GM21367 (cell line): Measurements from ENCODE around the gene HOXA4.

Experiments
- ATAC-seq: cut with Tn5 transposase; IDR thresholded peaks from one replicate; pipeline ENCODE4 v1.9.1; 2021; ENCODE audit not compliant: unreplicated experiment

The HOXA4 gene

DNA sequence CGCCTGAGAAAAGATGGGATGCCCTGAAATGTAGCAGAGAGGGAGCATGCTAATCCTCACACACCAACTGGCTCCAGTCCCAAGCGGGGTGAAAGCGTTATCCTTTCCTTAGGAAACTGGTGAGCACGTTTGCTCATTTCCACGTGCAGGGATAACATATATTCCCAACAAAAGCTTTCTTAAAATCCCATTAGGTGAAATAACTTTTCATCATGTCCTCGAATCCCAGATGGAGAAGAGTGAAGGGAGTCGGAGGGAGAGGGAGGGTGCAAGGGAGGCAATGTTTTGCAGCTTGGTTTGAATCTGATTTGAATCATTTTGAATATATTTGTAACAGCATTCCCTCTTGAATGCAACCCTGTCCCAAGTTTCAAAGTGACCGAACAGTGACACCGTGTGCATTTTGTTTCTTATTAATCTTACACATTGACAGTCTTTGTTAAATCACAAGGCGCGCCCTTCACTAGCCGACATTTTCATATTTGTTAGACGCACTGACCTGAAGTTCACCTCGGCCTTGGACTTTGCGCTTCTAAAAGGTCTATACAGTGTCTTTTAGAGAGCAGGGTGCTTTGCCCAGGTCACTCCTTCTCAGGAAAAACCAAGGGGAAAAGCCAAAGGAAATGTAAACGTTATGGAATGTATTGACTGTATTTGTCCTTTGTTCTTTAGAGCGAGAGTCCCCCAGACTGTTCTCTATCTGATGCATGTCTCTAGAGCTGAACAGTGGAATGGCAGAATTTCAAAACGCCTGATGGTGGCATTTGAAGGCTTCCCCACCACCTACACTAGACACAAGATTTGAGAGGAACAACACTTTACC, 3.1 kb upstream of the HOXA4 start:
- no peak for ATAC-seq

DNA sequence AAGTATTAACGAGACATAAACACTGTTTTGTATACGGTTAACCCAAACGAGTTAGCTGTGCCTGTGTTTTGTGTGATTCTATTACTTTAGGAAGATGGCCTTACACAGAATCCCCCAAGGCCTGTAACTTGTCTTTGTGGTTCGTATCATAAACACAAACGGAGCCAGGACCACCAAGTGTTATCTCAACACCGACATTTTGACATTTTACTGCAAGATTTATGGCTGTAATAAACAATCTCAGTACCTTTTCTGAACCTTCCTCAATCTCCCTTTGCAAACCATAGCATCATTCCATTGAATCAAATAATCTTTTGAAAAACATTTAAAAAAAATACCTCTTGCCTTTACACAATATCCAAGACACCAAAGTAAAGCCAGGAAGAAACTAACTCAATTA, 2.4 kb upstream of the HOXA4 start:
- ATAC-seq = no peak

DNA sequence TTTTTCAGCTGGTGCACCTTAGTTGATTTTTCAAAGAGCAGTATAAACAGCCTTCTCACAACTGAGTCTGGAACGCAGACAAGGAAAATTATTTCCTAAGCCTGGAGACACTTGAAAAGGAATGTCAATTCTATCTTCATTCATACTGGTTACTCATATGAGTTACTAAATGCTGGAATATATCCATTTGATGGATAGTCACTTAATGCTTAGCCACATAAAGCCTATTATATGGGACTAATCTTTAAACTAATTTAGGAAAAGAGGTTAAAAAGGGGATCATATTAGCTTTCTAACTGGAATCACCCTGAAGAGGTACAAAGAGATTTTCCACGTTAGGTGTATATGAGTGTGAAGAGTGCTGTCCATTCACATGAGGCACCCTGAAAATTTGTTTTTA, 1.7 kb upstream of the HOXA4 start:
- no peak for ATAC-seq

DNA sequence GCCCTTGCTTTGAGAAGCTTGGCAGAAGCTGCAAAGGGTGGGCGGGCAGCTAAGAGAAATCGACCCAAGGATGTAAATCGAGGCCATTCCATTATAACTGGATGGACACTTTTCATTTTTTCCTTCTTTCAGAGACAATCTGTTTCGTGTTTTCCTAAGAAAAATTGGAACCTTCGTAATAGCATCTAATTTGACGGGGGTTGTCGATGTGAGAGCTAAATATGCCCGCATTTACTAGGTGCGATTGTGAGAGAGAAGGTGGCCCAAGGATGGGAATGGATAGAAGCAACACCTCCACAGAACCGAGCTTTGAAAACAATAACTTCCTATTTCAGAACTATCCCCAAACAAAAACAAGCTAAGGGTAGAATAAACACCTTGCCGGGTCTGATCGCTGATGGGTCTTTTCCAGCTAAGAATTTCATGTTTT, 848 bp upstream of the HOXA4 start:
- no peak for ATAC-seq

DNA sequence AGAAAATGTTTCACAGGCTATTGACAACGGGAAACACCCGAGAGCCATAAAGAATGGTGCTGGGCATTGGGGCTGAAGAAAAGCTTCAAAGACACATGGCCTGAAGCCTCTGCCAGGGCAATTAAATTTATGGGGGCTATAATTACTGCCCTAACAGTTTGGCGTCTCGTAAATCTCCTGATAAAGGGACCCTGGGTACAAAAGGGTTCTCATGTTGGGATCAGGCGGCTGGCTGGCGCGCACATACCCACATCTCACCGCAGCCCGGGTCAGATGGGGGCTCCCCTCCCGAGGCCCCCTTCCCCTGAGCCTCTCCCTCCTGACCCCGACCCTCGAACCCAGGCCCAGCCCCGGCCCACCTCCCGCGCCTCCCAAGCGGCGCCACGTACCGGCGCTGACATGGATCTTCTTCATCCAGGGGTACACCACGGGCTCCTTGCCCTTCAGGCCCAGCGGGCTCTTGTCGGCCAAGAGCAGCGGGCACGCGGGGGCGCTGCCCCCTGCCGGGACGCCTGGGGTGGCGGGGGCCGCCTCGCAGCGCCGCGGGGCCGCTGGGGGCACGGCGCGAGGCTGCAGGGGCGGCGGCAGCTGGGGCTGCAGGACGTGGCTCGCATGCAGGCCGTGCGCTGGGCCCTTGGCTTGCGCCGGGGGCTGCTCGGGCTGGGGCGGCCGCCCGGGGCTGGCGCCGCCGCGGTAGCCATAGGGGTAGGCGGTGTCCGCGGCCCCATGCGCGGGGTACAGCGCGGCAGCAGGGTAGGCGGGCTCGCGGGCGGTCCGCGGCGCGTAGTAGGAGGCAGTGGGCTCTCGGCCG, 623 bp downstream of the HOXA4 start:
- ATAC-seq = no peak

DNA sequence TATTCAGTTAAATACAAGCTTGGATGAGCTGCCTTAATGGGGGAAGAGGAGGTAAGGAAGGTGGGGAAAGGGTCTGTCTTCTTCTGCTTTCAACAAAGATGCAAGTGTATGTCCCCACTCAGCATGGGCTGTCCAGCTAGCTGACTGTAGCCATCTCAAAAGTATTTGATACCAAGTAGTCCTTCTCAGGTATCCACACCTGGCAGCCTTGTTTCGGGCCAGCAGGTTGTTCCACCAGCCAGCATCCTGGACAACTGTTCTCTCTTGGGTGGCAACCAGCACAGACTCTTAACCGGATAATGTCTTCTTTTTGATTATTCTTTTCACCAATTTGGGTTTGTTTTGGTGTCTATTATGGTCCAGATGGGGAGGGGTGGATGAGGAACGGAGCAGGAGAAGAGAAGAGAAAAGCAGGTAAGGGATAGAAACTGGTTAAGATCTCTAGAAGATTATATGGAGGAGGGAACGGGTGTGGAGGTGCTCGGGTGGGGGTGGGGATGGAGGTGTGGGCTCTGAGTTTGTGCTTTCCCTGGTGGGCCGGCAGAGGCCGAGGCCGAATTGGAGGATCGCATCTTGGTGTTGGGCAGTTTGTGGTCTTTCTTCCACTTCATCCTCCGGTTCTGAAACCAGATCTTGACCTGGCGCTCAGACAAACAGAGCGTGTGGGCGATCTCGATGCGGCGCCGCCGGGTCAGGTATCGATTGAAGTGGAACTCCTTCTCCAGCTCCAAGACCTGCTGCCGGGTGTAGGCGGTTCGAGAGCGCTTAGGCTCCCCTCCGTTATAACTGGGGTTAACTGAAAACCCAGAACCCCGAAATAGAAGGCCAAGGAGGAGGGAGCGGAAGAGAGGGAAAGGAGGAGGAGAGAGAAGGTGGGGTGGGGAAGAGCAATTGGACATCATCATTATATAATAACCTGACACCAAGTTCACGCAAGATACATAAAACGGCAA, 1.5 kb downstream of the HOXA4 start:
- no peak for ATAC-seq

DNA sequence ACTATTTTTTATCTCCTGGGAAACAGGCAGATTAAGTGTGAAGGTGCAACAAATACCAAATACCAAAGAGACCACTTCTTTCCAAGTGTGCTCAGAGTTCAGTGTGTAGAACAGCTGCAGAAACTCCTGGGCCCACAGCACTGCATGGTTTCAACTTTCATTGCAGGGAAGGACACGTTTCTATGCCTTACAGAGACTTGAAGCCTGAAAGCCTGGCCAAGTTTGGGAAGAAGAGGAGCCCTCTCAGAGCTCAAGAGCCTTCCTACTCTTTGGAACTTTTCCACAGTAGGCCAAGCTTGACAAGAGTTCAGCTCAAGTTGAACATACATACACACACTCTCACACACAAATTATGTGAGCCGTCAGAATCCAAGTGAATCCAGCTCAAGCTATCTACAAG, 2.5 kb downstream of the HOXA4 start:
- no peak for ATAC-seq

DNA sequence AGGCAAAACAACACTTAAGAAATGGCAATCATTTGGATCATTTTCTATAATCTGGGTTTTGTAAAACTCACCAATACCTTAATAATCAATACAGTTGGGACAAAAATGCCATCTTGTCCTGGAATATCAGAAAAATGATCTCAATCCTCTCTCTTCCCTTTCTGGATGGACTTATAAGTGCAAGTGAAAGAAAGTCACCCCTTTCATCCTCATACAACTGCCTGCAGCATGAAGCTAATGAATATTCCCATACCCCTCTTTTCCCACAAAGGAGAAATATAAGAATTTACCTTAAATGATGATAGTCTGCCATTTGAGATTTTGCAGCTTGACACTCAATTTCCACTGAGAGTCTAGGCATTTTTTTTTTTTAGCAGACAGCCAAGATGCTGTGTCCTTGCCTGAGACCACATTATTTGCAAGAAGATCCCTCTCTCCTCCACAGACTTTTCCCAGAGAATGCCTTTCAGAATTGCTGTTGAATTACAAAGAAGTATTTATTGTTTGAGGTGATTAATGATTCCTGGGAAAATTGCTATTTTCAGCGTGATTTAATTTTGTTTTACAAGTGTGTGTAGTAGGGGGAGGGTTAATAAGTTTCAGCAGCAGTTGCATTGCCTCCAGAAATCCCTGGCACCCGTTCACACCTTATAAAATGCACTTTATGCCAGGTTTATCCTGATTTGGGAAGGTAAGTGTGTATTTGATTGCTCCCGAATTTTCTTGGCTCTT, 3.8 kb downstream of the HOXA4 start:
- no peak for ATAC-seq

DNA sequence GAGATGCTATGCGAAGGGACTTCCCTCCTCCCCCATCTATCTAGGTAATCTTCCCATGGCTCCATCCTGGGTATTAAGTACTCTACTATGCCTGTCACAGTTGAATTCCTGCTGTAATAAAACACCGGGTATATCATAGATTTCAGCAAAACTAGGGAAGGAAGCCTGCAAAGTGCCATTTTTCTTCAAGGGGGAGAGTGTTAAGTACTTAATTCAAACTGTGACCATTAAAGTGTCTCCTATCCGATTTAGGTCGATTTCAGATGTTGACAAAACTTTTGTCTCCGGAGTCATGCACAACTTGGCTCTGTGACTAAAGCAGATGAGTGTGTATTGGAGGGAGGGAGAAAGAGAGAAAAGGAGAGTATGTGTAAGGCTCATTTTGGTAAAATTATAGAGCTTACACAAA, 4.6 kb downstream of the HOXA4 start:
- no peak for ATAC-seq

DNA sequence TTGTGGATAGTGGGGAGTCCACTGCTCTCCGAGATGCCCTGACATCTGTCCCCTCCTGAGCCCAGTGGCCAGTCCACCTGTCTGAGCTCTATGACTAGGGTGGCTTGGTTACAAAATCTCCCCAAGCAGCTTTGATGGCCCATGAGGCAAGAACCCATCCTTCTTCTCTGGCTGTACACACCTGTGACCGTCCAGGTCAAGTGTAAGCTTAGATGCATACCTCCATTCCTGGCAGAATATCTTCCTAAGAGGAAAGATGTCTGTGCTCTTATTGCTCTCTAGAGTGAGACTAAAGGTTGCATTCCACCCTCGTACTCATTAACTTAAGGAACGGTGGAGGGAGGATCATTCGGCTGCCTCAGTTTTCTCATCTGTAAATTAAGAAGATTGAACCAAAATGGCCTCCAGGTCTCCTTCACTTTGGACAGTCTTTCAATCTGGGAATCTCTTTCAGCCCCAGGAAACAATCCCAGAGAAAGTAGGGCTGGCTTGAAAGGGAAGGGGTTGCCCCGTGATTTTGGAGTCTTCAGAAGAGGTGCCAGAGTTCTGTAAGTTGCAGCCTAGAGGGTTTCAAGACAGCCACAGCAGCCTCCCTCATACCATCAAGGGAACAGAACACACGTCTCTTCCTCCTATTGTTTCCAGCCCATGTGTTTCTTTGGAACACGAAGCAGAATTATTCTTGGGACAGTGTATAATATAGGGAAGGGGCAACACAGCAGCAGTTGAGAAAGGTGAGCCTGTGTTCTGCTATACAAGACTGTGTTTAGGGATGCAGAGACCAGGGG, 5.5 kb downstream of the HOXA4 start:
- ATAC-seq = no peak

DNA sequence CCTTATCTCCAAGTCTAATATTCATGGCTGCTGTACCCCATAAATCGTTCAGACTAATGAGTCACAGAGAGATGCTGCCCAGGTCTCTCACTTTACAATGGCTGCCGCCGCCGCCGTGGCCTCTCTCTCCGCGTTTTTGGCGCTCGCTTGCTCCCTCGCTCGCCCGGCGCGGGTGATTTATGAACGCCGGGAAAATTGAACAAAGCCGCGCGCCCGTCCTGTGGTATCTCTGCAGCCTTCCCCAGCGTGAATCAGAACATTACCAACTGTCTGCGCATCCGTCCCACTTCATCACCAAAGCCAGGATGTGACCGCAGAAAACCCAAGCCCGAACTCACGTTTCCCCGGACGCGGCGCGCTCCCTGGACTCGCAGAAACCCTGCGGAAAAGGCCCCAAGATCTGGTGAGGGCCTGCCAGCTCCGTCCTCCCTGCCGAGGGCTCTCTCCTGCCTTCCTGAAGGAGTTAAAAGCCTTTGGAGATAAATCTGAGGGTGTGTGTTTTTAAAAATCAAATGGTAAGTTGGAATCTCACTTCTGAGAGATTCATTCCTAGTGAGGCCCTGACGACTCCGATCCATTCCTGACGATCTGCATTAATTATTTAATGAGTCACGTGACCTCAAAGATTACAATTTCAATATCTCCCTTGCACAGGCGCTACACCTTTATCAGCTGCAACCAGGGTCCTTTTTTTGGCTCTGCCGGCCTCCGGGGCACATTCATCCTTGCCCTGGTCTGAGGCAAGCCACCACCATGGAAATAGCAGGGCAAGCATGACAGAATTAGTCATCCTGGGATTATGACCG, 6.3 kb downstream of the HOXA4 start:
- no peak for ATAC-seq

DNA sequence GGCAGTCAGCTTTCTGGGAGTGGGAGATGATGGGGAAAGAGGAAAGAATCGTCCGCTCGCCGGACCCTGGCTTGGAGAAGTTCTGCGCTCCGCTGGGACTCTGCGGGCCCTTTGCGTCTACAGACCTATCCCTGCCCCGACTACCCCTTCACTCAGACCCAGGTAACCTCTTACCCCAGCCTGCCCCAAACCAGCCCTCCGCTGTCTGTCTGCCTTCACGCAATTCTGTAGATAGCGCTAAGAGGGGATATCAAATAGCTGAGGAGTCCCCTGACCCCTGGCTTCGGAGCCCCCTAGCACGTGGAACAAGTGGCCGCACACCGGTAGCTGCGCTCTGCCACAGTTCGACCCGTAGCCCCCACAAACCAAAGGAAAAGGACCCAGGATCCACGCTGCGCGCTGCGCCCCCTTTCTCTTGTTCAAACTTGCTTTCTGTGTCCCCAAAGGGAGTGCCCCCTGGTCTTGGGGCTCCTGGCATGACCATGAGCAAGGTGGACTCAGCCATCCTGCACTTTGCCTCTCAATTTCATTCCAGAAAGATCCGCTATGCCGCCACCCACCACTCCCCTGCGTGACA, 7.0 kb downstream of the HOXA4 start:
- no peak for ATAC-seq

DNA sequence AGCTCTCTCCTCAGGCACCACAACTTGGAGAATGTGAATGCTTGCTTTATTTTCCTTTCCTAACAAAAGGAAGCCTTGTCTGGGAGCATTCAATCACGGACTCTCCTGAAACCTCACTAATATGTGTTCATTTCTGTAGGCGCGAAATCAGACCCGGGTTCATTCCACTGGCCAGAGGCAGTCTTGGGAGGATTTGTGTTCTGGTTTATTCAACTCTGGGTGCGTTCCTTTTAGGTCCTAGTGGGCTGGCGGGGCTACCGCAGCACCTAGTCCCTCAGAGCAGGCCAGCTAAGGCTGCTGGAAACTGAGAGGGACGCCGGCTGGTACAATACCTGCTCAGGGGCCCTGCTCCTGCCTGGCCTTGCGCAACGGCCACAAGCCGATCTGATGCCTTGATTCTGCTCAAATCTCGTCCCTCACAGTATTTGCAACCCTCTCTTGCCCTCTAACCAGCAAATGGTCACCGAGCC, 7.5 kb downstream of the HOXA4 start:
- ATAC-seq = no peak

DNA sequence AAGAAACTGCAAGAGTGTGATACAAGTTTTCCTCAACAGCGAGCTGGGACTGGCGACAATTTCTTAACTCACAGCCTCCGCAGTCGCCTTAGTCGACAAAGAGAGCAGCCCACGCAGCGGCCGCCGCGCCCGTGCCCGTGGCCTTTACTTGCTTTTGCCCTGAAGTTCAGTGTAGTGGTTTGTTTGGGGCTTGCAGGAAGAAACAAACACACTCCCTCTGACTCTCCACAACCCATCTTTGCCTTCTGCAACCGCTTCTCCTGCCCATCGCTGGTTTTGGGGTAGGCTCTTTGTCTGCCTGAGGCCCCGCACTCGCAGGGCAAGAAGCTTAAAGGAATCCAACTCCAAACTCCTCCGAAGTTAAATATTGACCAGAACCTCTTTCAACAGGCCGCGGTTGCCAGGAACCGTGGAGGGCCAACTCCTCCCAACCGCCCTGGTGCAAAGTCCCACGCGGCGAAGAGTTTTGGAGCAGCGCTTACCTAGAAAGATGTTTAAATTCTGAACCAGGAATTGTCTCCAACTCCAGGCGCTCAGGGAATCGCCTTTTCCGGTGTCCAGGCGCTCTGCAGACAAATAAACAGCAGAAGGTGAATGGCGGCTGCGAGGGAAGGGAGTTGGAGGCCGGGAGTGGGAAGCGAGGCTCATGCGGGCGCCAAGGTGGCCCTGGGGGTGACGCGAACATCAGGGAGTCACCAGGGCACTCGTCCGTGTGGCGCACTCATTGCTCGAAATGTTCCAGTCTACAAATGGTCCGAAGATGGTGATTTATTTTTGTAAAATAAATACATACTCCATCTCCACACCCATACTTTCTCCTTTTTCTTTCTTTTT, 8.3 kb downstream of the HOXA4 start:
- ATAC-seq = no peak

DNA sequence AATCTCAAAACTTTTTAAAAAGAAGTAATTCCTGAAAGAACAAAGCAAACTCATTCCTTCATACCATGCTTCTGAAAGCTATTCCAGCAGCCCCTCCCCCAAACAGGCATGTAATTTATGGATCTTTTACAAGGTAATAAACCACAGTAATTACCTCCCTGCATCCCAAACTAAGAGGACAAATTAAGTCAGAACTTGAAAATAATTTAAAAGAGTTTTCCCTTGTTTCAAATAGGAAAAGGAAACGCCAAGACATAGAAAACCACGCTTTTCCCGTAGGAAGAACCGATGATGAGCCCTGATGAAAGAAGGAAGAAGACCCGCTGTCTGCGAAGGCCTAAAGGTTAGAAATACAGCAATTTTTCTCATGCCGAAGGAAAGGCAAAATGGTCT, 8.9 kb downstream of the HOXA4 start:
- no peak for ATAC-seq

DNA sequence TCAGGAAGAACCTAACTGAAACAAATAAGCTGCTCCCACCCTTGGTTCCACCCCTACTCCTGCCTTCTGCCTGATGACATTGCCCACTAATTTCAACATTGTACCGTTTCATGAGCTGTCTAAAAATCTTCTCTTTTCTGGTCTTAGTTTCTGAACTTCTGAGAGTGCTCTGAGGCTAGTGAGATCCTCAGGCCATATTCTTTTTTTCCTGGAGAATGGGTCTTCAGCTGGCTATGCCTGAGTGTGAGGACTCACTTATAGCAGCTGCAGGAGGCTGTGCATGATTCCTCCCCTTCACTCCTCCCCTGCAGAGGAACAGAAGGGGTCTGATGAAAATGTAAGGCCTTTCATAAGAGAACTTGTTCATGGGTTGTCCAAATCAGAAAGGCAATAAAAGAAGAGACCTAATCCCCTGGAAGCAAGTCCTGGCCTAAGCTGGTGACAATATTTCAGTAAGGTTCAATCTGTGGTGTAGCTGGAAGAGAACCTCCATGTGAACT, 11.1 kb downstream of the HOXA4 start:
- ATAC-seq = no peak

DNA sequence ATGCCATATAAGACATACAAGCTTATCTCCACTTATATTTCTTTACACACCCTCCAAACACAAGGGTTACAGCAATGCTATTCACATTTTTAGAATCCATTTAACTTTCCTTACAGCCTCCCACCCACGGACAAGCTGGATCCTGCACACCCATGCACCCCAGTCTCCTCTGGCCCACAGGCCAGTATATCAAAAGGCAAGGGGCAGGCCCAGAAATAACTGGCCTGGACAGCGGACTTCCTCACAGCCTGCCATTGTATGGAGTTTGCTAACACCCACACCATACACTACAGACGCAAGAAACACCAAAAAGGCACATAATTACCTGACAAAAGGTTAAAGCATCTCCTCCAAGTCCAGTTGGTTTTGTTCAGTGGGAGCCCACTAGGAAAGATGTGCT, 12.0 kb downstream of the HOXA4 start:
- ATAC-seq = no peak
